HG03575 (cell line): ENCODE data around the gene FRA10AC1.
"Not testable (repeated sequence)": the region's sequence is repeated elsewhere in the genome, so short reads cannot be mapped to it uniquely, and the experiment has no call there.

Experiments used
- ATAC-seq: cut with Tn5 transposase; IDR thresholded peaks from one replicate; pipeline ENCODE4 v1.9.1; 2021; ENCODE audit not compliant: unreplicated experiment, insufficient number of reproducible peaks, low FRiP score; ENCODE audit errors: extremely low read depth

FRA10AC1 gene

DNA sequence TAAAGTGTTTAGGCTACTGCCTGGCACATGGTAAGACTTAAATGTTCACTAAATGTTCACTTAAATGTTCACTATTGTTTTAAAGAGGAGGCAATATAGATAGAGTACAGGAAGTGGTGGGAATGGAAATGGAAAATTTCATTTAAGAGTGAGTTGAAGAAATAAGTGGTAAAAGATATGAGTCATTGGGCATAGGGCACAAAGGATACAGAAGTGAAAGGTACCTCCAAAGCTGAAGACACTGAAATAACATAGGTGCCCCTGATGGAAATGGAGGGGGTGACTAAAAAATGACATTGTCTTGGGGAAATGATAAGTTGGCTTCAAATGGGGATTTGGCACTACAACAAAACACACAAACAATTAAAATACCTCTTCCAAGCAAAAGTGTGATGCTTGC, 5.2 kb upstream of the FRA10AC1 start:
- ATAC-seq = no peak

DNA sequence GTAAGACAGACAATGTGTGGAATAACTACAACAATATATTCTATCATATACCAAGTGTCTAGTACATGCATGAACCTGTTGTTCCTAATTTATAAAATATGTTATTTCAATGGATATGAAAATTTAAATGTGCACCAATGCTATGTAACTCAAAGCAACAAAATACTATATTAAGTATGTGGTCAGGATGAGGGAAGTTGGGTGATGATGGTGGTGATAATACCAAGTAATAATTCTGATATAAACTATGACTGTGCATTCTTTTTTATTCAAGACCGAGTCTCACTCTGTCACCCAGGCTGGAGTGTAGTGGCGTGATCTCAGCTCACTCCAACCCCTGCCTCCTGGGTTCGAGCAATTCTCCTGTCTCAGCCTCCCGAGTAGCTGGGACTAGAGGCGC, 2.1 kb upstream of the FRA10AC1 start:
- ATAC-seq = no peak

DNA sequence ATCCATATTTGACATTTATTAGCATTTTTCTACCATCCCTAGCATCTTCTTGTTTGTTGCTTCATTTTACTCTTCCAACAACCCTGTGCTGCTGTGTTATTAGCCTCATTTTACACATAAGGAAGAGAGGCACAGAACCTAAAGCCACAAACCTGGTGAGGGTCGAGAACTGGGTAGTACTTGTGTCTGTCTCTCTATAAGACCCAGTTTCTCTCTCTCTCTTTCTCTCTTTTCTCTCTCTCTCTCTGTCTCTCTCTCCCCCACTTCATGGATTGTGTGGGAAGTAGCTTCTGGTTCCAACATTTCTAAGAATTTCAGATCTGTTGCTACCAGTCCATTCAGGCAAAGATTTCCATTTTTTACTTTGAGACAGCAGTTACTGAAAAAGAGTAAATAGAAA, 1.4 kb upstream of the FRA10AC1 start:
- ATAC-seq = no peak

DNA sequence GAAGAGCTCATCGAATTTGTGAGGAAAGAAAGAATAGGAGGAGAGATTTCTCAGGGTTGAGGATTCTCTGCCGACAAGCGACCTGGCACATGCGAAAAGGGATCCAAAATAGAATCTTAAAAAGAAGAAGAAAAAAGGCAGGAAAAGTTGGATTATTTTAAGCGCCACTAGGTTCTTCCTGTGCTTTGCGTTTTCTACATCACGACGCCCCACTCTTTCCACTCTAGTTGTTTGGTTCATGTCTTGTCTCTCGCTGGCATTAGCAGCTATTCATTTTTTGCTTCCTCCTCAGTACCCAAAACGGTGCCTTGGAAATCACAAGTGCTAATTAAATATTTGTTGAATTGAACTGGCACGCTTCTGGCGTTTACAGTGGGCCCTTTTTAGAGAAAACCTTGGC, 674 bp upstream of the FRA10AC1 start:
- no peak for ATAC-seq

GRCh38 chr10:93701866-93702209, 554 bp downstream of the FRA10AC1 start:
- ATAC-seq = no peak

DNA sequence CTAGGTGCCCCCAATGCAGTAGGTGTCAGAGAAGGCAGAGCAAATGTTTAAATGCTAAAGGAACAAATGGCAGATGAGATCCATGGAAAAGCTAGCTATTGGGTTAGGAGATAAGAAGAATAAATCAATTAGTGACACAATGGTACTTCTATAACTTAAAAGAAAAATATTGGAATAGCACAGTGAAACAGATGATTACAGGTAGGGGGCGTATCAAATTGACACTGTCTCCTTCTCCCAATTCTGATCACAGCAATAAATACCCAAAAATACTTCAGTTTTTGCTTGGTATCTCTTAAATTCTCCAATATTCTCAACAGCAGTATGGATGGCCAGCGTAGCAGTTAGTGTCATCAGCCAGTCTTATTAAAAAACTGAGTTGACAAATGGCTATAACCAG, 5.2 kb downstream of the FRA10AC1 start:
- ATAC-seq = no peak

DNA sequence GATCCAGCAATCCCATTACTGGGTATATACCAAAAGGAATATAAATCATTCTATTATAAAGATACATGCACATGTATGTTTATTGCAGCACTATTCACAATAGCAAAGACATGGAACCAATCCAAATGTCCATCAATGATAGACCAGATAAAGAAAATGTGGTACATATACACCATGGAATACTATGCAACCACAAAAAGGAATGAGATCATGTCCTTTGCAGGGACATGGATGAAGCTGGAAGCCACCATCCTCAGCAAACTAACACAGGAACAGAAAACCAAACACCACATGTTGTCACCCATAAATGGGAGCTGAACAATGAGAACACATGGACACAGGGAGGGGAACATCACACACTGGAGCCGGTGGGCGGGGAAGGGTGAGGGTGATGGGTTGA, 5.8 kb downstream of the FRA10AC1 start:
- ATAC-seq = not testable (repeated sequence)

GRCh38 chr10:93695740-93696139, 6.7 kb downstream of the FRA10AC1 start:
- ATAC-seq = no peak

DNA sequence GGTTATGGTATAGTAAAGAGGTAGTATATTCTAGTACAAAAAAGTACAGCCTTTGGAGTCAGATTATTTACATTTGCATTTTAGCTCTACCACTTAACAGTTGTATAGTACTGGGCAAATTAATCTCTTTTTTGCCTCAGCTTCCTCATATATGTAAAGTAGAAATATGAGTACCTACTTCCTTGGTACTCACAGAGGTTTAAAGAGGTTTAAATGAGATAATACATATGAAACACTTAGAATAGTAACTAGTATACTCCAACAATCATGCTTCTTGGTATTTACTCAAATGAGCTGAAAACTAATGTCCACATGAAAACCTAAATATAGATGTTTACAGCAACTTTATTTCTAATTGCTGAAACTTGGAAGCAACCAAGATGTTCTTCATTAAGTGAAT, 14.7 kb downstream of the FRA10AC1 start:
- no peak for ATAC-seq

- ATAC-seq = no peak
Observed at GRCh38 chr10:93680412-93681047, 21.9 kb downstream of the FRA10AC1 start.

DNA sequence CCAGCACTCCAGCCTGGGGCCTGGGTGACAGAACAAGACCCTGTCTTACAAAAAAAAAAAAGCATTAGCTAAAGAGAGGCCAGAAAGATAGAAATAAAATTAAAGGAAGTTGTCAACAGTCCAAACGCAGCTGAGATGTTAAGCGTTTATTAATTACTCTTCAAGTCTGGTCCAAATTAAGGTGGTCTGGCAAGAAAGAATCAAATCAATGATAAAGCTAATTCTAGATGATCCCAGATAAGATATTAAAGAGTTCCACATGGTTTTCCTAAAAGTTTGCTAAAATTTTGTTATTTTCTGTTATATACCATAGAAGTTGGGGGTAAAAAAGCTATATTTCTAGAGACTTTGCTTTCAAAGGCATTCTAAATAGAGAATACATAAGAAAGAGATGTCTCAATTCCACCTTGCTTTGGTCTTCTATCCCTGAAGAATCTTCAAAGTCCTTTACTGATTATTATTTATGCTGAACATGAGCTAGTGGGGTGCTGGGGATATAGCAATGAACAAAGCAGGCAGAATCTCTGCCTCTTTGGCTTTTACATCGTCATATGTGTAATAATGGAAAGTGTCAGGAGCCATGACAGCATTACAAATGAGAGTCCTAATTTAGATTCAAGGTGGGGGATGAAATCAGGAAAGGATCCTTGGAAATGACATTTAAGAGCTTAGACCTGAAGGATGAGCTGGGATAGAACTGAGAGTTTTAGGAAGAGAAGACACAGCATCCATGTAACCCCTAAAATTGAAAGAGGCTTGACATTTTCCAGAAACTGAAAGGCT, 23.4 kb downstream of the FRA10AC1 start:
- no peak for ATAC-seq

DNA sequence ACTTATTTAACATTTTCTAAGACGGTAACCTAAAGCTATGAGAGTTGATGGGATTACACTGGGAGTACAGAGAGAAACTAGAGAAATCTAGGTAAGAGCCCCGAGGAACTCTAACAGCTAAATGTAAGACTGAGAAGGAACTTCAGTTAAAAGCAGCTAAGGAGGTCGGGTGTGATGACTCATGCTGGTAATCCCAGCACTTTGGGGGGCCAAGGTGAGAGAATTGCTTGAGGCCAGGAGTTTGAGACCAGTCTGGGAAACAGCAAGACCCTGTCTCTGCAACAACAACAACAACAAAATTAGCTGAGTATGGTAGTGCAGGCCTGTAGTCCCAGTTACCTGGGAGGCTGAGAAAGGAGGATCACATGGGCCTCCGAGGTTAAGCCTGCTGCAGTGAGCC, 24.0 kb downstream of the FRA10AC1 start:
- ATAC-seq = no peak

DNA sequence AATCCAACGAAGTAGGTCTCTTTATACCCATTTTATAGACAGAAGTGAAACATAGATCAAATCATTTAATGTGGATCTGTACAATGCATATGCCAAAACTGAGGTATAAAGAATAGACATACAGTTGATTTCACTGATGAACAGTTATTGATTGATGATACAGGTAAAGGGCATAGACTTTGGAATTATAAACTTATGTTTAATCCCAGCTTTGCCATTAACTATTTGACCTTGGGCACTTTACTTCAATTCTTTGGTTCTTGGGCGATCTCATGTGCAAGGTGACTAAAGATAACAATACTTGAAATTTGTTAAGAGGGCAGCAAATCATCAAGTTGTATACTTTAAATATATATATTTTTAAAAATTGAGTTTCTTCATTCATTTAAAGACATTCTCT, 28.6 kb downstream of the FRA10AC1 start:
- no peak for ATAC-seq

DNA sequence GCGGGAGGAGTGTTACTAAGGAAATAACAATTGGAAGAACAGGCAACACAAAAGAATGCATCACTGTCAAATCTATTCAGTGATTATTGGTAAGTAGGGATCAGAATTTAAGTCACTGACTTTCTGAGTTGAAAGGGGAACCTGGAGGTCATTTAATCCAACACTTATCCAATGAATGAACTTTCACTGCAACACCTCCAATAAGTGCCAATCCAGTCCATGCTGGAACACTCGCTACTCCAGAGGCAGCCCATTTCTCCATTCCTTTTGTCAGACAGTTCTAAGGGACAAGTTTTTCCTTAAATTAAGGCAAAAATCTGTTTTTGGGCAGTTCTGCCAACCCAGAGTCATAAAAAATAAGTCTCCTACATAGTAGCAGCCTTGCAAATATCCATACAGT, 29.5 kb downstream of the FRA10AC1 start:
- no peak for ATAC-seq

DNA sequence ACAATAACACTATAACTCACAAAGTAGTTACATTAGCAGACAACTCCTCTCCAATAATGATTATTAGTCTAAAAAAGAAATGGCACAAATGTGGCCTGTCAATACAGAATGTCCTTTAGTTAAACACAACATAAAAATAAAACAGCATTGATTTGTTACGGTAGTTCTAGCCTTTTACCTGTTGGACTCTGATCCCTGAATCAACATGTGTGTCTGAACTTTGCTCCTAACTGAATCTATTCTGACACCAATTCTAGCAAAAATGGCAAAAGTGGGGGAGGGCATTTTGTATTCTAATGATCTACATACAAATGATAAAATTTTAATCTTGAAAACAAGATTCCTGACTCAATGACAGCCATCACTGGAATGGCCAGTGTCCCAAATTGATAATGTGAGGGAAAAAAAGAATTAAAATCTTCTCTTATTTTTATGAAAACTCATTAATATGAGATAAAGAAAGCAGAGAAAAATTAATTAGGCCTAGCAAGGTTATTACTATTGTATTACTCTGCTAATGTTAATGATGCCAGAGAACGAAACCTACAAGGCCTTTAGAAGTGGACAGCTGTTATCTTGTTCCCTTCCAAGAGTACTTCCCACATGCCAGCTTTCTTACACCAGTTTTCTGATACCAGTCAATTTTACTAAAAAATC, 30.2 kb downstream of the FRA10AC1 start:
- no peak for ATAC-seq

- no peak for ATAC-seq
Observed at GRCh38 chr10:93671042-93671441, 31.4 kb downstream of the FRA10AC1 start.

DNA sequence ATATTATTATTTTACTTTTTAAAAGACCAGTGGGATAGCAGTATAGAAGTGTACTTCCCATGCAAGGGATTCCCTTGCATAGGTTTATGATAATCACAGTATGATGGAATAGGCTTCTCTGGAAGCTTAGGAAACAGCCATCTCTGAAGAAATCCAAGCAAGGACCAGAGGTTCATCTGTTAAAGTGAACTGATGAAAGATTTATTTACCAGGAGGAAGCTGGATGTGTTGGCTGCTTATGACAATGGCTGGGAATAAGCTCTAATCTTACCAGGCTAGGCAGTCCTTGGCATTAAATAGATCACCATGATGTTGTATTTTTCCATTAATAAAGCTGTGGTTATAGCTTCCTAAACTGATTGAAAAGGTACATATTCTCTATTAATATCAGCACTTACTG, 32.0 kb downstream of the FRA10AC1 start:
- ATAC-seq = no peak

- ATAC-seq = no peak
Observed at GRCh38 chr10:93667795-93668194, 34.6 kb downstream of the FRA10AC1 start.

DNA sequence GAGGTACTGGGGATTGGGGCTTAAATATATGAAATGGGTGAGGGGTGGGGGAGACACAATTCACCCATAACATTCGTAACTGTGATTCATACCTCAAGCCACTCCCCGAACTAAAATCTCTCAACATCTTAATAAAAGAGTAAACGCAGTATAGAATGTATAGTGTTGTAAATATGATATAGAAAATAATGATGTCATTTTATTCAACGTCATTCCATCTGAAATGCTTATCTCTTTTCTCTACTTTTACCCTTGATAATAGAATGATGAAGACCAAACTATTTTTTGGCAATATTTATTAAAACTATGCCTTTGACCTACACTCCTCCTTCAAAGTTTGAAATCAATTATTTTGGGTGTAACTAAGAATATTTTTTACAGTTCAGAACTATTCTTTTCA, 36.4 kb downstream of the FRA10AC1 start:
- ATAC-seq = no peak

GRCh38 chr10:93657757-93658156, 44.6 kb downstream of the FRA10AC1 start:
- ATAC-seq = no peak
